GM23248 (cell line): ENCODE results near the gene LRRC4B. TPM values are rescaled to one million over a fixed set of nuclear protein-coding genes. Genes with fewer than 3 reads are reported as not detected.

ENCODE experiments used
- DNase-seq: peaks from one replicate; pipeline ENCODE4 v3.0.0-alpha.2; 2015
- H2AFZ ChIP-seq: fragments of 200-600 bp; sonication (generic); 2 replicates; pipeline ENCODE4 v1.6.1; 2016; ENCODE audit warnings: antibody characterized with exemption
- H3F3A ChIP-seq: fragments of 200-600 bp; sonication (generic); 2 replicates; pipeline ENCODE4 v1.6.1; 2016; ENCODE audit warnings: mild to moderate bottlenecking, antibody characterized with exemption, mixed run types; ENCODE audit not compliant: insufficient read depth
- H3K27ac ChIP-seq: fragments of 200-600 bp; sonication (generic); 2 replicates; pipeline ENCODE4 v1.5.1; 2016; ENCODE audit warnings: mild to moderate bottlenecking
- H3K27me3 ChIP-seq: fragments of 200-600 bp; sonication (generic); replicated peaks from 2 replicates; pipeline ENCODE4 v1.6.1; 2016; ENCODE audit warnings: mild to moderate bottlenecking; ENCODE audit not compliant: insufficient read depth
- H3K36me3 ChIP-seq: fragments of 200-600 bp; sonication (generic); 2 replicates; pipeline ENCODE4 v1.6.1; 2016; ENCODE audit warnings: low read depth, mild to moderate bottlenecking
- H3K4me1 ChIP-seq: fragments of 200-600 bp; sonication (generic); 2 replicates; pipeline ENCODE4 v1.6.1; 2016; ENCODE audit warnings: mild to moderate bottlenecking; ENCODE audit not compliant: insufficient read depth
- H3K4me2 ChIP-seq: fragments of 200-600 bp; sonication (generic); one replicate; pipeline ENCODE4 v1.6.1; 2016; ENCODE audit warnings: mild to moderate bottlenecking; ENCODE audit not compliant: unreplicated experiment
- H3K4me3 ChIP-seq: fragments of 200-600 bp; sonication (generic); 2 replicates; pipeline ENCODE4 v1.5.1; 2016; ENCODE audit warnings: mild to moderate bottlenecking
- H3K79me2 ChIP-seq: fragments of 200-600 bp; sonication (generic); 2 replicates; pipeline ENCODE4 v1.6.1; 2016; ENCODE audit warnings: mild to moderate bottlenecking; ENCODE audit not compliant: insufficient read depth
- H3K9ac ChIP-seq: fragments of 200-600 bp; sonication (generic); 2 replicates; pipeline ENCODE4 v1.6.1; 2016; ENCODE audit warnings: mild to moderate bottlenecking
- H3K9me2 ChIP-seq: fragments of 200-600 bp; sonication (generic); 2 replicates; pipeline ENCODE4 v1.6.1; 2016; ENCODE audit warnings: mixed run types, mild to moderate bottlenecking, moderate library complexity; ENCODE audit not compliant: insufficient read depth
- H3K9me3 ChIP-seq: fragments of 200-600 bp; sonication (generic); one replicate; pipeline ENCODE4 v1.6.1; 2017; ENCODE audit warnings: low read depth
- H4K20me1 ChIP-seq: fragments of 200-600 bp; sonication (generic); 2 replicates; pipeline ENCODE4 v1.6.0; 2016; ENCODE audit not compliant: insufficient read depth
- EZH2 ChIP-seq: fragments of 200-600 bp; sonication (generic); IDR thresholded peaks from 2 replicates; pipeline ENCODE4 v1.6.1; 2018; ENCODE audit warnings: antibody characterized with exemption, mild to moderate bottlenecking; ENCODE audit not compliant: insufficient read depth, poor library complexity, severe bottlenecking
- EZH2phosphoT487 ChIP-seq: fragments of 200-600 bp; sonication (generic); IDR thresholded peaks from 2 replicates; pipeline ENCODE4 v1.6.1; 2018; ENCODE audit warnings: antibody characterized with exemption, moderate library complexity, mild to moderate bottlenecking, low read depth; ENCODE audit not compliant: insufficient read depth
- WGBS, 2 experiments: methylation state at CpG; one replicate each; pipeline ENCODE4 v1.1.6; 2015 to 2017; ENCODE audit warnings: low lambda C conversion rate in 2 of 2, low coverage in 1 of 2; ENCODE audit errors: missing lambda C conversion rate in 2 of 2; 5-methylcytosine and 5-hydroxymethylcytosine counted together
- in situ Hi-C: fragments of 300-500 bp; cut with MboI; formaldehyde crosslinking; loops from 2 replicates; pipeline ENCODE4 v1.15.0; 2020
- polyA plus RNA-seq: library from polyadenylated mRNA; unstranded; fragments of >200 nt; fragmentation: Nextera tagmentation; extraction: Ambion mirVana; gene quantifications from 2 replicates; pipeline ENCODE4 v1.2.1, GENCODE V29; 2016
- total RNA-seq: library from RNA; depleted of rRNA; stranded (reverse); fragments of >200 nt; shearing (Covaris generic); gene quantifications from 2 replicates; pipeline ENCODE4 v1.2.3, GENCODE V29; 2014

LRRC4B gene
- total and polyA plus RNA-seq, 2 experiments from 2014 or later = not detected

- no peaks in the 10 kb centered on the region for H4K20me1 ChIP-seq
- H3K79me2 ChIP-seq = peaks cover 10% of the 10 kb centered on the region; the same call in 1 of the 2 replicates
- no peaks in the 10 kb centered on the region for H3K9me2 ChIP-seq
- H3F3A ChIP-seq = no peaks in the 10 kb centered on the region
- peak overlapping the region; percentile 86 for H3K4me3 ChIP-seq
- peak overlapping the region; percentile 77 for H2AFZ ChIP-seq
- H3K27me3 ChIP-seq = no peaks in the 10 kb centered on the region
- peak overlapping the region; percentile 82 for H3K4me2 ChIP-seq
- H3K9me3 ChIP-seq = no peaks in the 10 kb centered on the region
- no peak overlapping the region for H3K27ac ChIP-seq
- no peaks in the 10 kb centered on the region for H3K36me3 ChIP-seq
- peak; percentile 49 for DNase-seq
- H3K9ac ChIP-seq = peak overlapping the region; percentile 89
- TF ChIP-seq EZH2 (no peak), EZH2phosphoT487 (no peak)
- no peaks in the 10 kb centered on the region for H3K4me1 ChIP-seq
- 20 to 25% methylated on average over 24 to 25 of the region's 26 CpGs for WGBS, 2 experiments
- in situ Hi-C loops = no loop called here
Measured at GRCh38 chr19:50510121-50510670, 58.0 kb downstream of the LRRC4B start.

GRCh38 chr19:50509366-50509765 lies 58.9 kb downstream of the LRRC4B start:
- no peak for DNase-seq
- Histone ChIP-seq H3F3A (no peaks in the 10 kb centered on the region), H3K27ac (no peak overlapping the region), H3K4me2 (no peak overlapping the region), H2AFZ (no peak overlapping the region), H3K36me3 (no peaks in the 10 kb centered on the region), H3K9me3 (no peaks in the 10 kb centered on the region), H3K4me1 (no peaks in the 10 kb centered on the region), H3K9ac (no peak overlapping the region), H3K27me3 (no peaks in the 10 kb centered on the region), H3K4me3 (no peak overlapping the region), H4K20me1 (no peaks in the 10 kb centered on the region), H3K9me2 (no peaks in the 10 kb centered on the region), H3K79me2 (peaks cover 10% of the 10 kb centered on the region; the same call in 1 of the 2 replicates)
- TF ChIP-seq EZH2 (no peak), EZH2phosphoT487 (no peak)
- WGBS, 2 experiments = 83 to 84% methylated on average over 11 of the region's 11 CpGs
- in situ Hi-C loops = no loop called here

GRCh38 chr19:50508843-50509190 lies 59.4 kb downstream of the LRRC4B start:
- Histone ChIP-seq H3K9me3 (no peaks in the 10 kb centered on the region), H2AFZ (no peak overlapping the region), H4K20me1 (no peaks in the 10 kb centered on the region), H3K4me2 (no peak overlapping the region), H3K36me3 (no peaks in the 10 kb centered on the region), H3K9ac (no peak overlapping the region), H3K27me3 (no peaks in the 10 kb centered on the region), H3K4me1 (no peaks in the 10 kb centered on the region), H3K9me2 (no peaks in the 10 kb centered on the region), H3K4me3 (no peak overlapping the region), H3K79me2 (peaks cover 10% of the 10 kb centered on the region; the same call in 1 of the 2 replicates), H3K27ac (no peak overlapping the region), H3F3A (no peaks in the 10 kb centered on the region)
- in situ Hi-C loops = no loop called here
- 88 to 90% methylated on average over 2 to 3 of the region's 3 CpGs for WGBS, 2 experiments
- DNase-seq = no peak
- TF ChIP-seq EZH2phosphoT487 (no peak), EZH2 (no peak)

- WGBS, 2 experiments = 91 to 94% methylated on average over 7 to 8 of the region's 8 CpGs
Measured at GRCh38 chr19:50507376-50507775, 60.9 kb downstream of the LRRC4B start.

More at GRCh38 chr19:50507376-50507775, 60.9 kb downstream of the LRRC4B start:
- Histone ChIP-seq H2AFZ (no peak overlapping the region), H3K4me3 (no peak overlapping the region), H3K4me1 (no peaks in the 10 kb centered on the region), H3K27ac (no peak overlapping the region), H3K9me3 (no peaks in the 10 kb centered on the region), H3K9ac (no peak overlapping the region), H4K20me1 (no peaks in the 10 kb centered on the region), H3K79me2 (peaks cover 10% of the 10 kb centered on the region; the same call in 1 of the 2 replicates), H3K4me2 (no peak overlapping the region), H3F3A (no peaks in the 10 kb centered on the region), H3K36me3 (no peaks in the 10 kb centered on the region), H3K27me3 (no peaks in the 10 kb centered on the region), H3K9me2 (no peaks in the 10 kb centered on the region)
- in situ Hi-C loops = no loop called here
- no peak for TF ChIP-seq EZH2phosphoT487
- TF ChIP-seq EZH2 = no peak
- no peak for DNase-seq
